ENCODE results near the gene SLC30A1.

DNA sequence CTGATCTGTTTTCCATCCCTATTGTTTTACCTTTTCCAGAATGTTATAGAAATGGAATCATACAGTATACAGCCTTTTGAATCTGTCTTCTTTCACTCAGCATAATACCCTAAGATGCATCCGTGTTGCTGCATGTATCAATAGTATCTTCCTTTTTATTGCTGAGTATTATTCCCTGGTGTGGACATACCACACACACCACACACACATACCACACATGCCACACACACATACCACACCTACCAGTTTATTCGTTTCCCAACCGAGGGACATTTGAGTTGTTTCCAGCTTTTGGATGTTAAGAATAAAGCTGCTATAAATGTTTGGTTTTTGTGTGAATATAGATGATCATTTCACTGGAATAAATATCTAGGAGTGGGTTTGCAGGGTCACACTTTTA is 22.2 kb upstream of the SLC30A1 start:
- TF ChIP-seq, protein P1, sequence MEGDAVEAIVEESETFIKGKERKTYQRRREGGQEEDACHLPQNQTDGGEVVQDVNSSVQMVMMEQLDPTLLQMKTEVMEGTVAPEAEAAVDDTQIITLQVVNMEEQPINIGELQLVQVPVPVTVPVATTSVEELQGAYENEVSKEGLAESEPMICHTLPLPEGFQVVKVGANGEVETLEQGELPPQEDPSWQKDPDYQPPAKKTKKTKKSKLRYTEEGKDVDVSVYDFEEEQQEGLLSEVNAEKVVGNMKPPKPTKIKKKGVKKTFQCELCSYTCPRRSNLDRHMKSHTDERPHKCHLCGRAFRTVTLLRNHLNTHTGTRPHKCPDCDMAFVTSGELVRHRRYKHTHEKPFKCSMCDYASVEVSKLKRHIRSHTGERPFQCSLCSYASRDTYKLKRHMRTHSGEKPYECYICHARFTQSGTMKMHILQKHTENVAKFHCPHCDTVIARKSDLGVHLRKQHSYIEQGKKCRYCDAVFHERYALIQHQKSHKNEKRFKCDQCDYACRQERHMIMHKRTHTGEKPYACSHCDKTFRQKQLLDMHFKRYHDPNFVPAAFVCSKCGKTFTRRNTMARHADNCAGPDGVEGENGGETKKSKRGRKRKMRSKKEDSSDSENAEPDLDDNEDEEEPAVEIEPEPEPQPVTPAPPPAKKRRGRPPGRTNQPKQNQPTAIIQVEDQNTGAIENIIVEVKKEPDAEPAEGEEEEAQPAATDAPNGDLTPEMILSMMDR (IDR thresholded peaks at IDR 0.05): no peak
- TF ChIP-seq POLR2A (IDR thresholded peaks at IDR 0.05) (no peak), EP300 (IDR thresholded peaks at IDR 0.05) (no peak)
